Trophoblast cell (in vitro differentiated cells and primary cell): ENCODE data around the gene CDK18.
"Not testable (repeated sequence)": the region's sequence is repeated elsewhere in the genome, so short reads cannot be mapped to it uniquely, and the experiment has no call there.

ENCODE experiments used
- DNase-seq, 2 donors: peaks; one replicate each; pipeline ENCODE4 v3.0.0-alpha.2; 2016
- H2AFZ ChIP-seq: 2 replicates; pipeline ENCODE4 v1.6.1; 2013; ENCODE audit warnings: low read length, moderate library complexity, mild to moderate bottlenecking; ENCODE audit not compliant: insufficient read depth, poor library complexity
- H2AK5ac ChIP-seq: 2 replicates; pipeline ENCODE4 v1.6.1; 2013; ENCODE audit warnings: mild to moderate bottlenecking, low read length
- H2BK120ac ChIP-seq: 2 replicates; pipeline ENCODE4 v1.6.1; 2013; ENCODE audit warnings: low read length, mild to moderate bottlenecking, moderate library complexity; ENCODE audit not compliant: insufficient read depth, poor library complexity
- H2BK12ac ChIP-seq: 2 replicates; pipeline ENCODE4 v1.6.1; 2013; ENCODE audit warnings: mild to moderate bottlenecking, low read length, moderate library complexity
- H2BK5ac ChIP-seq: 2 replicates; pipeline ENCODE4 v1.6.1; 2013; ENCODE audit warnings: low read length, low read depth, moderate library complexity, mild to moderate bottlenecking; ENCODE audit not compliant: poor library complexity
- H3K14ac ChIP-seq: 2 replicates; pipeline ENCODE4 v1.6.1; 2013; ENCODE audit warnings: mild to moderate bottlenecking, low read length
- H3K18ac ChIP-seq: 2 replicates; pipeline ENCODE4 v1.6.1; 2013; ENCODE audit warnings: mild to moderate bottlenecking, low read length
- H3K23ac ChIP-seq: 2 replicates; pipeline ENCODE4 v1.6.1; 2013; ENCODE audit warnings: low read length
- H3K27ac ChIP-seq: 2 replicates; pipeline ENCODE4 v1.5.1; 2013; ENCODE audit warnings: low read depth, mild to moderate bottlenecking, inconsistent platforms, low read length, moderate library complexity
- H3K27me3 ChIP-seq: 2 replicates; pipeline ENCODE4 v1.6.1; 2013; ENCODE audit warnings: inconsistent platforms, mild to moderate bottlenecking, low read length, moderate library complexity; ENCODE audit not compliant: insufficient read depth
- H3K36me3 ChIP-seq, 2 experiments: 1 replicate in 1 of 2; 2 replicates in 1 of 2; pipeline ENCODE4 v1.6.1; 2013; ENCODE audit warnings: low read length in 2 of 2, mild to moderate bottlenecking in 2 of 2, moderate library complexity in 1 of 2; ENCODE audit not compliant: insufficient read depth in 2 of 2, control insufficient read depth in 1 of 2
- H3K4ac ChIP-seq: 2 replicates; pipeline ENCODE4 v1.6.1; 2013; ENCODE audit warnings: low read depth, mild to moderate bottlenecking, low read length, moderate library complexity
- H3K4me1 ChIP-seq, 2 experiments: 1 replicate in 1 of 2; 2 replicates in 1 of 2; pipeline ENCODE4 v1.6.1; 2013; ENCODE audit warnings: low read length in 2 of 2, mild to moderate bottlenecking in 2 of 2, moderate library complexity in 1 of 2; ENCODE audit not compliant: insufficient read depth in 2 of 2, control insufficient read depth in 1 of 2
- H3K4me2 ChIP-seq: 2 replicates; pipeline ENCODE4 v1.6.1; 2013; ENCODE audit warnings: inconsistent platforms, mild to moderate bottlenecking, low read length, moderate library complexity
- H3K4me3 ChIP-seq: 2 replicates; pipeline ENCODE4 v1.5.1; 2013; ENCODE audit warnings: mild to moderate bottlenecking, low read depth, low read length, inconsistent platforms
- H3K79me1 ChIP-seq: one replicate; pipeline ENCODE4 v1.6.1; 2013; ENCODE audit warnings: low read length
- H3K79me2 ChIP-seq: 2 replicates; pipeline ENCODE4 v1.6.1; 2013; ENCODE audit warnings: low read length, mild to moderate bottlenecking; ENCODE audit not compliant: control insufficient read depth, insufficient read depth, poor library complexity
- H3K9ac ChIP-seq: 2 replicates; pipeline ENCODE4 v1.6.1; 2013; ENCODE audit warnings: mild to moderate bottlenecking, low read length
- H3K9me3 ChIP-seq: 2 replicates; pipeline ENCODE4 v1.6.1; 2013; ENCODE audit warnings: low read depth, mild to moderate bottlenecking, control low read depth, inconsistent platforms, low read length; ENCODE audit not compliant: insufficient read depth
- H4K12ac ChIP-seq: 2 replicates; pipeline ENCODE4 v1.6.1; 2013; ENCODE audit warnings: low read depth, mild to moderate bottlenecking, low read length, moderate library complexity
- H4K8ac ChIP-seq: 2 replicates; pipeline ENCODE4 v1.6.1; 2013; ENCODE audit warnings: low read depth, mild to moderate bottlenecking, low read length, moderate library complexity
- H4K91ac ChIP-seq: one replicate; pipeline ENCODE4 v1.6.1; 2013; ENCODE audit warnings: low read depth, mild to moderate bottlenecking, low read length, moderate library complexity
- WGBS: extraction: QIAGEN DNeasy Blood & Tissue Kit; methylation state at CpG from one replicate; pipeline ENCODE4 v1.1.7; 2013; ENCODE audit warnings: missing lambda C conversion rate; ENCODE audit not compliant: insufficient read length, insufficient coverage; ENCODE audit errors: extremely low coverage; 5-methylcytosine and 5-hydroxymethylcytosine counted together

CDK18 gene

GRCh38 chr1:205477759-205478247 lies 26.7 kb upstream of the CDK18 start:
- H3K27me3 ChIP-seq: no peaks in the 10 kb centered on the region
- no peak overlapping the region for H2AK5ac ChIP-seq
- no peak overlapping the region for H2BK5ac ChIP-seq
- no peak overlapping the region for H3K4ac ChIP-seq
- no peaks in the 10 kb centered on the region for H3K79me1 ChIP-seq
- no peak overlapping the region for H4K8ac ChIP-seq
- no peaks in the 10 kb centered on the region for H3K4me1 ChIP-seq
- H3K4me3 ChIP-seq: no peak overlapping the region
- no peak overlapping the region for H2BK120ac ChIP-seq
- H3K9me3 ChIP-seq: peaks cover 6% of the 10 kb centered on the region
- WGBS: no CpG with 5 or more reads among the region's 12 CpGs
- no peak overlapping the region for H3K4me2 ChIP-seq
- DNase-seq: no peak
- no peak overlapping the region for H3K23ac ChIP-seq
- no peak overlapping the region for H4K12ac ChIP-seq
- H3K79me2 ChIP-seq: no peaks in the 10 kb centered on the region
- H3K14ac ChIP-seq: no peak overlapping the region
- no peak overlapping the region for H3K27ac ChIP-seq
- H3K36me3 ChIP-seq: no peaks in the 10 kb centered on the region
- no peak overlapping the region for H3K9ac ChIP-seq
- no peak overlapping the region for H3K18ac ChIP-seq
- H4K91ac ChIP-seq: no peak overlapping the region
- no peak overlapping the region for H2BK12ac ChIP-seq
- no peak overlapping the region for H2AFZ ChIP-seq

- not testable (repeated sequence) for H2AK5ac ChIP-seq, H3K23ac ChIP-seq, H3K27me3 ChIP-seq, H4K91ac ChIP-seq, H3K9me3 ChIP-seq, H3K4ac ChIP-seq, H3K4me3 ChIP-seq, H4K8ac ChIP-seq, H4K12ac ChIP-seq, H3K79me1 ChIP-seq, H3K4me1 ChIP-seq, H3K18ac ChIP-seq, DNase-seq, H3K27ac ChIP-seq, H3K9ac ChIP-seq, H2BK120ac ChIP-seq, H3K4me2 ChIP-seq, H3K14ac ChIP-seq, H3K79me2 ChIP-seq, H2BK5ac ChIP-seq, H2BK12ac ChIP-seq, H3K36me3 ChIP-seq, H2AFZ ChIP-seq
- no CpG with 5 or more reads among the region's 2 CpGs for WGBS
Measured at GRCh38 chr1:205478985-205479384, 25.5 kb upstream of the CDK18 start.

DNA sequence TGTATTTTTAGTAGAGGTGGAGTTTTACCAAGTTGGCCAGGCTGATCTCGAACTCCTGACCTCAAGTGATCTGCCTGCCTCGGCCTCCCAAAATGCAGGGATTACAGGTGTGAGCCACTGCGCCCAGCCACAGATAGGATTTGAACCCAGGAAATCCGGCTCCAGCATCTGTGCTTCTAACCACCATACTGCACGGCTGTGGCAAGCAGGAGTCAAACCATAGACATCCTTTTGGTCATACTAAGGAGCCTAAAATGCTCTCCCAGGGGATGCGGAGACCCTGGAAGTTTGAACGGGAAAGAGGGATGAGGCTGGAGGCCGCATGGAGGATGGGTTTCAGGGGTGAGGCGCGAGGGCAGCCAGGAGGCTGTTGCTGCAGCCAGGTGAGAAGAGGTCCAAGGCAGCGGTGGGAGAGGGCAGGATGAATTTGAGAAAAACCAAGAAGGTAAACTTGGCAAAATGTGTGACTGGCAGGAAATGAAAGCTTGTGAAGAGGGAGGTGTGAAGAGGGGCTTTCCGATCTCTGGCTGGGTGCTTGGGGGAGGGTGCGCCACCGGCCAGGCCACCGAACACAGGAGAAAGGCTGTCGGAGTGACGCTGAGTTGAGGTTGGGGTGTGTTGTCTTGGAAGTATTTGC lies 24.0 kb upstream of the CDK18 start:
- Histone ChIP-seq H3K27me3 (no peaks in the 10 kb centered on the region), H2BK120ac (no peak overlapping the region), H4K12ac (no peak overlapping the region), H3K79me1 (no peaks in the 10 kb centered on the region), H3K4me1 (no peaks in the 10 kb centered on the region), H3K4me2 (no peak overlapping the region), H3K27ac (no peak overlapping the region), H4K8ac (no peak overlapping the region), H3K36me3 (no peaks in the 10 kb centered on the region), H2BK12ac (no peak overlapping the region), H3K9me3 (peaks cover 2% of the 10 kb centered on the region), H3K23ac (no peak overlapping the region), H4K91ac (no peak overlapping the region), H3K9ac (no peak overlapping the region), H2AK5ac (no peak overlapping the region), H3K79me2 (no peaks in the 10 kb centered on the region), H2AFZ (no peak overlapping the region), H3K4ac (no peak overlapping the region), H3K14ac (no peak overlapping the region), H3K18ac (no peak overlapping the region), H3K4me3 (no peak overlapping the region), H2BK5ac (no peak overlapping the region)
- DNase-seq: no peak
- no CpG with 5 or more reads among the region's 17 CpGs for WGBS

GRCh38 chr1:205481218-205481617 lies 23.3 kb upstream of the CDK18 start:
- no peaks in the 10 kb centered on the region for H3K4me1 ChIP-seq
- H3K14ac ChIP-seq: no peak overlapping the region
- H2AK5ac ChIP-seq: no peak overlapping the region
- no peaks in the 10 kb centered on the region for H3K79me1 ChIP-seq
- no peak overlapping the region for H3K27ac ChIP-seq
- no peaks in the 10 kb centered on the region for H3K27me3 ChIP-seq
- H2BK12ac ChIP-seq: no peak overlapping the region
- no peak overlapping the region for H2AFZ ChIP-seq
- H4K91ac ChIP-seq: no peak overlapping the region
- no peak for DNase-seq
- no peak overlapping the region for H4K12ac ChIP-seq
- H2BK120ac ChIP-seq: no peak overlapping the region
- H3K9me3 ChIP-seq: peaks cover 2% of the 10 kb centered on the region
- H3K79me2 ChIP-seq: no peaks in the 10 kb centered on the region
- no peak overlapping the region for H2BK5ac ChIP-seq
- no peak overlapping the region for H3K4me2 ChIP-seq
- H3K9ac ChIP-seq: no peak overlapping the region
- H3K4me3 ChIP-seq: no peak overlapping the region
- no peaks in the 10 kb centered on the region for H3K36me3 ChIP-seq
- H3K18ac ChIP-seq: no peak overlapping the region
- H3K4ac ChIP-seq: no peak overlapping the region
- no peak overlapping the region for H3K23ac ChIP-seq
- WGBS: no CpG with 5 or more reads among the region's 11 CpGs
- H4K8ac ChIP-seq: no peak overlapping the region
